B cell (primary cell): ENCODE measurements around the gene TIMMDC1.

ENCODE experiments used
- CTCF ChIP-seq: fragments of 200-600 bp; IDR thresholded peaks from one replicate; pipeline ENCODE4 v1.8.0; 2022; ENCODE audit warnings: antibody characterized with exemption, mild to moderate bottlenecking
- EZH2 ChIP-seq: IDR thresholded peaks from 2 replicates; pipeline ENCODE4 v1.6.1; 2012; ENCODE audit warnings: borderline replicate concordance, low read depth, mild to moderate bottlenecking, moderate library complexity, low read length; ENCODE audit not compliant: insufficient read depth, poor library complexity, severe bottlenecking

- no peak for TF ChIP-seq CTCF
- TF ChIP-seq EZH2, result no peak
Observed at GRCh38 chr3:119551598-119551997, 53.3 kb downstream of the TIMMDC1 start.
